NCI-H2171 (cell line): ENCODE data around the gene FAM200B.

Source experiments
- DNase-seq: peaks from one replicate; lab custom pipeline; 2025; lab: John Stamatoyannopoulos, UW

FAM200B gene

GRCh38 chr4:15737255-15737654 is 55.6 kb downstream of the FAM200B start:
- no peak for DNase-seq

GRCh38 chr4:15738877-15739276 is 57.2 kb downstream of the FAM200B start:
- no peak for DNase-seq
